ENCODE measurements around the gene PREP.
"Not testable (repeated sequence)": the region's sequence is repeated elsewhere in the genome, so short reads cannot be mapped to it uniquely, and the experiment has no call there.

PREP gene

GRCh38 chr6:105402939-105403935, at the start of gene PREP:
TSS of gene PREP (minus strand) at chr6:105403082. CDS start at chr6:105402891, 191 bp downstream.
- peak; percentile 94 for DNase-seq

- no peak for DNase-seq
These were observed 49.5 kb upstream of the PREP start for GRCh38 chr6:105452376-105452775.

- no peak for DNase-seq
These were observed 47.0 kb upstream of the PREP start for GRCh38 chr6:105449756-105450390.

- DNase-seq = no peak
These were observed 42.6 kb upstream of the PREP start for GRCh38 chr6:105445481-105445880.

- no peak for DNase-seq
These were observed 41.1 kb upstream of the PREP start for GRCh38 chr6:105443941-105444340.

GRCh38 chr6:105442369-105442768, 39.5 kb upstream of the PREP start:
- no peak for DNase-seq

GRCh38 chr6:105437236-105437635, 34.4 kb upstream of the PREP start:
- DNase-seq = no peak

GRCh38 chr6:105433723-105434122, 30.8 kb upstream of the PREP start:
- DNase-seq = no peak

- DNase-seq = peak; percentile 96
These were observed 29.9 kb upstream of the PREP start for GRCh38 chr6:105432797-105433196.

- peak; percentile 54 for DNase-seq
These were observed 28.3 kb upstream of the PREP start for GRCh38 chr6:105431226-105431625.

- no peak for DNase-seq
These were observed 27.8 kb upstream of the PREP start for GRCh38 chr6:105430685-105431084.

- peak; percentile 20 for DNase-seq
These were observed 26.8 kb upstream of the PREP start for GRCh38 chr6:105429676-105430075.

GRCh38 chr6:105428342-105428957, 25.6 kb upstream of the PREP start:
- DNase-seq = peak; percentile 54

GRCh38 chr6:105424175-105424783, 21.4 kb upstream of the PREP start:
- peak; percentile 41 for DNase-seq

- DNase-seq = not testable (repeated sequence)
These were observed 14.1 kb upstream of the PREP start for GRCh38 chr6:105416971-105417370.

GRCh38 chr6:105409734-105410133, 6.9 kb upstream of the PREP start:
- DNase-seq = no peak

- peak; percentile 31 for DNase-seq
These were observed 568 bp downstream of the PREP start for GRCh38 chr6:105402090-105402938.

GRCh38 chr6:105401247-105402089, 1.4 kb downstream of the PREP start:
- DNase-seq = no peak

GRCh38 chr6:105400501-105400900, 2.4 kb downstream of the PREP start:
- no peak for DNase-seq

- no peak for DNase-seq
These were observed 4.0 kb downstream of the PREP start for GRCh38 chr6:105398859-105399258.

- no peak for DNase-seq
These were observed 4.9 kb downstream of the PREP start for GRCh38 chr6:105397987-105398386.

All from HCEC 1CT (cell line).